GM12878 (cell line): Measurements from ENCODE around the gene CADM2. TPM values are rescaled to one million over a fixed set of nuclear protein-coding genes. Genes with fewer than 3 reads are reported as not detected.

Source experiments
- ATAC-seq: fragments of 200-7000 bp; cut with Tn5 transposase; 3 replicates; pipeline ENCODE4 v1.9.1; 2020; ENCODE audit warnings: mild to moderate bottlenecking, moderate library complexity
- BruUV-seq: library from RNA; stranded (reverse); fragments of 400-500 nt; replicated peaks from 2 replicates; lab custom pipeline; 2021; lab: Mats Ljungman, UMichigan
- CTCF ChIA-PET: fragments of 300-600 bp; sonication (Branson Sonifier 250); formaldehyde crosslinking; extraction: SDS; loops from one replicate; lab custom pipeline; 2021; ENCODE audit warnings: inconsistent platforms; lab: Yijun Ruan, JAX
- POLR2A ChIA-PET: fragments of 350-600 bp; formaldehyde crosslinking; extraction: SDS; loops from one replicate; lab custom pipeline; 2021; ENCODE audit warnings: inconsistent platforms; lab: Charles Lee
- RAD21 ChIA-PET: fragments of 300-600 bp; sonication (Branson Sonifier 250); formaldehyde crosslinking; loops from one replicate; lab custom pipeline; 2023; ENCODE audit warnings: antibody characterized with exemption; ENCODE audit not compliant: unreplicated experiment; lab: Charles Lee
- SMC1A ChIA-PET: fragments of 300-600 bp; sonication (Branson Sonifier 250); formaldehyde crosslinking; loops from one replicate; lab custom pipeline; 2023; ENCODE audit not compliant: unreplicated experiment, uncharacterized antibody; lab: Charles Lee
- DNase-seq: peaks from one replicate; pipeline ENCODE4 v3.0.0-alpha.2; 2011; ENCODE audit warnings: low read depth, low spot score
- FAIRE-seq: peaks from 3 replicates; lab custom pipeline; 2011; peaks lifted over from hg19 to GRCh38; lab: Jason Lieb, UNC
- H2AFZ ChIP-seq: 2 replicates; pipeline ENCODE4 v1.6.0; 2011; ENCODE audit warnings: low read depth, low read length, control low read depth; ENCODE audit not compliant: control insufficient read depth
- H3K27ac ChIP-seq: 2 replicates; pipeline ENCODE4 v1.5.1; 2011; ENCODE audit warnings: control low read depth; ENCODE audit not compliant: control insufficient read depth, insufficient read depth
- H3K27me3 ChIP-seq, 2 experiments: replicated peaks in 1 of 2; 2 replicates each; pipeline versions ENCODE4 v1.6.0 to v1.6.1; 2011; ENCODE audit warnings: low read length in 1 of 2; ENCODE audit not compliant: control insufficient read depth in 2 of 2, insufficient read depth in 2 of 2
- H3K36me3 ChIP-seq, 2 experiments: 2 replicates each; pipeline ENCODE4 v1.5.1; 2011; ENCODE audit warnings: low read length in 1 of 2; ENCODE audit not compliant: control insufficient read depth in 2 of 2, insufficient read depth in 2 of 2
- H3K4me1 ChIP-seq: 2 replicates; pipeline ENCODE4 v1.6.1; 2011; ENCODE audit warnings: mild to moderate bottlenecking, low read length, moderate library complexity, mixed read lengths; ENCODE audit not compliant: control insufficient read depth, insufficient read depth
- H3K4me2 ChIP-seq: 2 replicates; pipeline ENCODE4 v1.6.0; 2011; ENCODE audit warnings: control low read depth; ENCODE audit not compliant: control insufficient read depth, insufficient read depth
- H3K4me3 ChIP-seq: fragments of 200-600 bp; sonication (generic); 2 replicates; pipeline ENCODE4 v1.5.1; 2016
- H3K79me2 ChIP-seq: 2 replicates; pipeline ENCODE4 v1.6.0; 2011; ENCODE audit warnings: low read length; ENCODE audit not compliant: control insufficient read depth, insufficient read depth
- H3K9ac ChIP-seq: 2 replicates; pipeline ENCODE4 v1.8.0; 2011; ENCODE audit warnings: low read length, control low read depth, mixed read lengths; ENCODE audit not compliant: control insufficient read depth, insufficient read depth
- H3K9me3 ChIP-seq: replicated peaks from 3 replicates; pipeline ENCODE4 v1.5.1; 2011; ENCODE audit warnings: mild to moderate bottlenecking, low read length; ENCODE audit not compliant: control insufficient read depth, insufficient read depth
- H4K20me1 ChIP-seq: 2 replicates; pipeline ENCODE4 v1.6.0; 2011; ENCODE audit not compliant: control insufficient read depth, insufficient read depth
- CBFB ChIP-seq: IDR thresholded peaks from 2 replicates; pipeline ENCODE4 v1.6.1; 2016; ENCODE audit warnings: antibody characterized with exemption, low read depth
- CBX5 ChIP-seq: sonication (generic); IDR thresholded peaks from 2 replicates; pipeline ENCODE4 v1.6.1; 2016; ENCODE audit warnings: low read depth, moderate library complexity, mild to moderate bottlenecking, inconsistent platforms
- FOXK2 ChIP-seq: fragments of 450-650 bp; IDR thresholded peaks from 2 replicates; pipeline ENCODE4 v1.6.1; 2017; ENCODE audit warnings: mild to moderate bottlenecking, moderate library complexity
- HDAC2 ChIP-seq: fragments of 200-600 bp; sonication (generic); IDR thresholded peaks from 2 replicates; pipeline ENCODE4 v1.6.1; 2017
- LARP7 ChIP-seq: fragments of 450-650 bp; IDR thresholded peaks from 2 replicates; pipeline ENCODE4 v1.6.1; 2017; ENCODE audit warnings: mild to moderate bottlenecking
- MYB ChIP-seq: fragments of 150-350 bp; IDR thresholded peaks from 2 replicates; pipeline ENCODE4 v1.6.1; 2014; ENCODE audit warnings: mild to moderate bottlenecking, low read depth, low read length, borderline replicate concordance
- NFXL1 ChIP-seq: fragments of 450-650 bp; IDR thresholded peaks from 2 replicates; pipeline ENCODE4 v1.6.1; 2017; ENCODE audit warnings: antibody characterized with exemption, mild to moderate bottlenecking, borderline replicate concordance
- NR2C1 ChIP-seq: fragments of 450-650 bp; IDR thresholded peaks from 2 replicates; pipeline ENCODE4 v1.6.1; 2017; ENCODE audit warnings: antibody characterized with exemption, mild to moderate bottlenecking, moderate library complexity
- NR2C2 ChIP-seq: IDR thresholded peaks from 2 replicates; pipeline ENCODE4 v1.6.1; 2011; ENCODE audit warnings: borderline replicate concordance, low read depth; ENCODE audit not compliant: control insufficient read depth, insufficient read length
- NR2F1 ChIP-seq: fragments of 450-650 bp; conservative IDR thresholded peaks from 2 replicates; pipeline ENCODE4 v1.6.1; 2017; ENCODE audit warnings: mild to moderate bottlenecking
- NRF1 ChIP-seq: conservative IDR thresholded peaks from 2 replicates; pipeline ENCODE4 v1.6.1; 2011; ENCODE audit warnings: mild to moderate bottlenecking, low read depth, low read length, improper control_type of control experiment
- PBX3 ChIP-seq: IDR thresholded peaks from 2 replicates; pipeline ENCODE4 v1.6.1; 2011; ENCODE audit warnings: mild to moderate bottlenecking, low read depth, low read length, moderate library complexity; ENCODE audit not compliant: insufficient replicate concordance
- POLR2AphosphoS2 ChIP-seq: IDR thresholded peaks from 2 replicates; pipeline ENCODE4 v1.6.1; 2011; ENCODE audit warnings: low read depth, mild to moderate bottlenecking, low read length, improper control_type of control experiment, moderate library complexity
- TARDBP ChIP-seq: IDR thresholded peaks from 2 replicates; pipeline ENCODE4 v1.6.1; 2016; ENCODE audit warnings: borderline replicate concordance
- YY1 ChIP-seq: IDR thresholded peaks from 2 replicates; pipeline ENCODE4 v1.6.1; 2011; ENCODE audit warnings: low read depth, mild to moderate bottlenecking, low read length
- ZBED1 ChIP-seq: IDR thresholded peaks from 2 replicates; pipeline ENCODE4 v1.6.1; 2016; ENCODE audit warnings: borderline replicate concordance
- ZNF384 ChIP-seq: IDR thresholded peaks from 2 replicates; pipeline ENCODE4 v1.6.1; 2012; ENCODE audit warnings: low read depth, mild to moderate bottlenecking, low read length, improper control_type of control experiment, borderline replicate concordance
- WGBS: methylation state at CpG from one replicate; pipeline ENCODE4 v1.1.6; 2016; ENCODE audit warnings: low lambda C conversion rate; ENCODE audit not compliant: insufficient replicate concordance, insufficient coverage; ENCODE audit errors: missing lambda C conversion rate; 5-methylcytosine and 5-hydroxymethylcytosine counted together
- in situ Hi-C: fragments of 300-500 bp; cut with MboI; formaldehyde crosslinking; loops from 9 replicates; pipeline ENCODE4 v1.14.3; 2018; ENCODE audit warnings: mixed read lengths
- intact Hi-C: fragments of 100-400 bp; cut with micrococcal nuclease; formaldehyde crosslinking; loops from one replicate; pipeline ENCODE4 v1.14.2; 2022; ENCODE audit not compliant: unreplicated experiment
- polyA plus RNA-seq, 11 experiments: library from polyadenylated mRNA; depleted of rRNA in 4 of 11; unstranded in 6 of 11; stranded (reverse) in 5 of 11; fragments of >200 nt; fragmentation: Nextera tagmentation in 4 of 11; fragmentation: Illumina TruSeq in 1 of 11; extraction: Ambion mirVana in 4 of 11; extraction: Trizol in 1 of 11; gene quantifications; 1 replicate in 1 of 11; 2 replicates in 10 of 11; pipeline versions ENCODE4 v1.2.1 to v1.2.3, GENCODE V29; 2011 to 2016; ENCODE audit warnings: inconsistent platforms in 2 of 11, missing spikeins in 2 of 11, low read depth in 1 of 11
- total RNA-seq, 4 experiments: library from RNA; depleted of rRNA in 3 of 4; stranded (reverse); fragments of >200 nt in 3 of 4; fragmentation: Illumina TruSeq in 1 of 4; extraction: Trizol in 1 of 4; gene quantifications; 2 replicates each; pipeline versions ENCODE4 v1.2.1 to v1.2.3, GENCODE V29; 2013 to 2021
- TF ChIP-seq, protein P1 (sequence below): IDR thresholded peaks from 2 replicates; pipeline ENCODE4 v1.6.1; 2012; ENCODE audit warnings: improper control_type of control experiment, low read depth, low read length; ENCODE audit not compliant: insufficient replicate concordance
- TF ChIP-seq, protein P2 (sequence below): IDR thresholded peaks from 2 replicates; pipeline ENCODE4 v1.6.1; 2012; ENCODE audit warnings: low read depth, low read length, improper control_type of control experiment

CADM2 gene
- total and polyA plus RNA-seq, 10 of the 15 experiments (the other 5 are each of a cell fraction or from before 2014, with no cell fraction given) = 0.13 TPM; not detected in 9

DNA sequence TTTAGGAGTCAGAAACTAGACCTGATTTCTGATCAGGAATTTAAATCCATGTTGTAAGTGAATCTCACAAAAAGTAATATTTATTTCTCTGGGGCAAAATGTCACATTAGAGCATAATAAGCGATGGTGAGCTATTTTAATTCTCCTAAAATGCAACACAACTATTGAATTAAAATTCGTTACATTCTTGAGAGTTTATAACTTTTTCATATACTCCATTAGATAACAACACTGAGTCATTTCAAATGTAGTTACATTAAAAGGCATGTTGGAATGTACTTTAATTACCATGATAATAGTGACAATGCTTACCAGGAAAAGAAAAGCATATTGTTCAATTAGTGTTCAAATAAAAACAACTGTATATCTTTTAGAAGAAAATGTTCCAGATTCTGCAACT lies 116.9 kb downstream of the CADM2 start (continued):
- TF ChIP-seq NR2C2 (no peak), NR2F1 (no peak), CBFB (no peak), POLR2AphosphoS2 (no peak), TARDBP (no peak)
- TF ChIP-seq, all 136 proteins: peak for 0

- SMC1A ChIA-PET = no interaction called here
- H3K4me2 ChIP-seq = no peak overlapping the region
- RAD21 ChIA-PET = no interaction called here
These were observed 118.2 kb downstream of the CADM2 start for GRCh38 chr3:85077018-85077417.

More at GRCh38 chr3:85077018-85077417, 118.2 kb downstream of the CADM2 start:
- POLR2A ChIA-PET = no interaction called here
- no peaks in the 10 kb centered on the region for H4K20me1 ChIP-seq
- no peaks in the 10 kb centered on the region for H3K36me3 ChIP-seq
- no TSS peak for BruUV-seq
- no peak for TF ChIP-seq PBX3
- no peak for TF ChIP-seq NFXL1
- no peak for TF ChIP-seq ZBED1
- no peak for TF ChIP-seq CBX5
- TF ChIP-seq YY1 = no peak
- TF ChIP-seq FOXK2 = no peak
- TF ChIP-seq ZNF384 = no peak
- no peak for TF ChIP-seq NRF1
- TF ChIP-seq, protein P1, sequence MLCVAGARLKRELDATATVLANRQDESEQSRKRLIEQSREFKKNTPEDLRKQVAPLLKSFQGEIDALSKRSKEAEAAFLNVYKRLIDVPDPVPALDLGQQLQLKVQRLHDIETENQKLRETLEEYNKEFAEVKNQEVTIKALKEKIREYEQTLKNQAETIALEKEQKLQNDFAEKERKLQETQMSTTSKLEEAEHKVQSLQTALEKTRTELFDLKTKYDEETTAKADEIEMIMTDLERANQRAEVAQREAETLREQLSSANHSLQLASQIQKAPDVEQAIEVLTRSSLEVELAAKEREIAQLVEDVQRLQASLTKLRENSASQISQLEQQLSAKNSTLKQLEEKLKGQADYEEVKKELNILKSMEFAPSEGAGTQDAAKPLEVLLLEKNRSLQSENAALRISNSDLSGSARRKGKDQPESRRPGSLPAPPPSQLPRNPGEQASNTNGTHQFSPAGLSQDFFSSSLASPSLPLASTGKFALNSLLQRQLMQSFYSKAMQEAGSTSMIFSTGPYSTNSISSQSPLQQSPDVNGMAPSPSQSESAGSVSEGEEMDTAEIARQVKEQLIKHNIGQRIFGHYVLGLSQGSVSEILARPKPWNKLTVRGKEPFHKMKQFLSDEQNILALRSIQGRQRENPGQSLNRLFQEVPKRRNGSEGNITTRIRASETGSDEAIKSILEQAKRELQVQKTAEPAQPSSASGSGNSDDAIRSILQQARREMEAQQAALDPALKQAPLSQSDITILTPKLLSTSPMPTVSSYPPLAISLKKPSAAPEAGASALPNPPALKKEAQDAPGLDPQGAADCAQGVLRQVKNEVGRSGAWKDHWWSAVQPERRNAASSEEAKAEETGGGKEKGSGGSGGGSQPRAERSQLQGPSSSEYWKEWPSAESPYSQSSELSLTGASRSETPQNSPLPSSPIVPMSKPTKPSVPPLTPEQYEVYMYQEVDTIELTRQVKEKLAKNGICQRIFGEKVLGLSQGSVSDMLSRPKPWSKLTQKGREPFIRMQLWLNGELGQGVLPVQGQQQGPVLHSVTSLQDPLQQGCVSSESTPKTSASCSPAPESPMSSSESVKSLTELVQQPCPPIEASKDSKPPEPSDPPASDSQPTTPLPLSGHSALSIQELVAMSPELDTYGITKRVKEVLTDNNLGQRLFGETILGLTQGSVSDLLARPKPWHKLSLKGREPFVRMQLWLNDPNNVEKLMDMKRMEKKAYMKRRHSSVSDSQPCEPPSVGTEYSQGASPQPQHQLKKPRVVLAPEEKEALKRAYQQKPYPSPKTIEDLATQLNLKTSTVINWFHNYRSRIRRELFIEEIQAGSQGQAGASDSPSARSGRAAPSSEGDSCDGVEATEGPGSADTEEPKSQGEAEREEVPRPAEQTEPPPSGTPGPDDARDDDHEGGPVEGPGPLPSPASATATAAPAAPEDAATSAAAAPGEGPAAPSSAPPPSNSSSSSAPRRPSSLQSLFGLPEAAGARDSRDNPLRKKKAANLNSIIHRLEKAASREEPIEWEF = no peak
- no peak for TF ChIP-seq MYB
- TF ChIP-seq HDAC2 = no peak
- TF ChIP-seq, protein P2, sequence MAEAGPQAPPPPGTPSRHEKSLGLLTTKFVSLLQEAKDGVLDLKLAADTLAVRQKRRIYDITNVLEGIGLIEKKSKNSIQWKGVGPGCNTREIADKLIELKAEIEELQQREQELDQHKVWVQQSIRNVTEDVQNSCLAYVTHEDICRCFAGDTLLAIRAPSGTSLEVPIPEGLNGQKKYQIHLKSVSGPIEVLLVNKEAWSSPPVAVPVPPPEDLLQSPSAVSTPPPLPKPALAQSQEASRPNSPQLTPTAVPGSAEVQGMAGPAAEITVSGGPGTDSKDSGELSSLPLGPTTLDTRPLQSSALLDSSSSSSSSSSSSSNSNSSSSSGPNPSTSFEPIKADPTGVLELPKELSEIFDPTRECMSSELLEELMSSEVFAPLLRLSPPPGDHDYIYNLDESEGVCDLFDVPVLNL = no peak
- no peak for TF ChIP-seq NR2C1
- no peak for TF ChIP-seq LARP7
- TF ChIP-seq, all 136 proteins: peak for 0
- Histone ChIP-seq H3K79me2 (no peaks in the 10 kb centered on the region), H3K27me3 (no peaks in the 10 kb centered on the region), H3K9me3 (no peaks in the 10 kb centered on the region), H3K4me3 (no peak overlapping the region), H3K9ac (no peak overlapping the region), H2AFZ (no peak overlapping the region), H3K27ac (no peak overlapping the region), H3K4me1 (no peaks in the 10 kb centered on the region)
- CTCF ChIA-PET = no interaction called here
- in situ Hi-C loops (no loop called here), intact Hi-C loops (no loop called here)
- no peak for FAIRE-seq
- WGBS = 71% methylated on average over 1 of the region's 1 CpG
- ATAC-seq = no peak
- no peak for DNase-seq
